Activated CD4-positive, alpha-beta T cell treated with anti-CD3 and anti-CD28 coated beads, Interleukin-2, amount 10 ng/mL, durations not matched to agents 7 days and 5 days (primary cell): ENCODE measurements around the gene PLEKHG4. TPM values are rescaled to one million over a fixed set of nuclear protein-coding genes. Genes with fewer than 3 reads are reported as not detected.
A peak's percentile ranks its signal among the peaks of the same experiment; 100 is the strongest.

Experiments
- CTCF ChIA-PET: fragments of 350-600 bp; sonication (Branson Sonifier 250); formaldehyde crosslinking; loops from one replicate; lab custom pipeline; 2021; ENCODE audit warnings: antibody characterized with exemption; lab: Charles Lee
- POLR2A ChIA-PET: fragments of 350-600 bp; sonication (Branson Sonifier 250); formaldehyde crosslinking; loops from one replicate; lab custom pipeline; 2021; ENCODE audit warnings: antibody characterized with exemption; lab: Charles Lee
- DNase-seq: peaks from one replicate; pipeline ENCODE4 v3.0.0-alpha.2; 2020
- H3K27ac Mint-ChIP-seq: one replicate; pipeline ENCODE4 v1.8.0; 2021; ENCODE audit warnings: mild to moderate bottlenecking, moderate library complexity, mixed read lengths
- H3K27me3 Mint-ChIP-seq: one replicate; pipeline ENCODE4 v1.8.0; 2021; ENCODE audit warnings: mixed read lengths
- H3K36me3 Mint-ChIP-seq: one replicate; pipeline ENCODE4 v1.8.0; 2021; ENCODE audit warnings: low read depth, mixed read lengths
- H3K4me1 Mint-ChIP-seq: one replicate; pipeline ENCODE4 v1.8.0; 2021; ENCODE audit warnings: mixed read lengths
- H3K4me3 Mint-ChIP-seq: one replicate; pipeline ENCODE4 v1.8.0; 2021; ENCODE audit warnings: mild to moderate bottlenecking, moderate library complexity, mixed read lengths
- H3K9me3 Mint-ChIP-seq: one replicate; pipeline ENCODE4 v1.8.0; 2021; ENCODE audit warnings: mixed read lengths
- total RNA-seq, 2 experiments: library from RNA; stranded (reverse); gene quantifications; one replicate each; pipeline ENCODE4 v1.2.3, GENCODE V29; 2021

Gene PLEKHG4
- total RNA-seq, 2 experiments from 2014 or later, result 15.7 TPM

DNA sequence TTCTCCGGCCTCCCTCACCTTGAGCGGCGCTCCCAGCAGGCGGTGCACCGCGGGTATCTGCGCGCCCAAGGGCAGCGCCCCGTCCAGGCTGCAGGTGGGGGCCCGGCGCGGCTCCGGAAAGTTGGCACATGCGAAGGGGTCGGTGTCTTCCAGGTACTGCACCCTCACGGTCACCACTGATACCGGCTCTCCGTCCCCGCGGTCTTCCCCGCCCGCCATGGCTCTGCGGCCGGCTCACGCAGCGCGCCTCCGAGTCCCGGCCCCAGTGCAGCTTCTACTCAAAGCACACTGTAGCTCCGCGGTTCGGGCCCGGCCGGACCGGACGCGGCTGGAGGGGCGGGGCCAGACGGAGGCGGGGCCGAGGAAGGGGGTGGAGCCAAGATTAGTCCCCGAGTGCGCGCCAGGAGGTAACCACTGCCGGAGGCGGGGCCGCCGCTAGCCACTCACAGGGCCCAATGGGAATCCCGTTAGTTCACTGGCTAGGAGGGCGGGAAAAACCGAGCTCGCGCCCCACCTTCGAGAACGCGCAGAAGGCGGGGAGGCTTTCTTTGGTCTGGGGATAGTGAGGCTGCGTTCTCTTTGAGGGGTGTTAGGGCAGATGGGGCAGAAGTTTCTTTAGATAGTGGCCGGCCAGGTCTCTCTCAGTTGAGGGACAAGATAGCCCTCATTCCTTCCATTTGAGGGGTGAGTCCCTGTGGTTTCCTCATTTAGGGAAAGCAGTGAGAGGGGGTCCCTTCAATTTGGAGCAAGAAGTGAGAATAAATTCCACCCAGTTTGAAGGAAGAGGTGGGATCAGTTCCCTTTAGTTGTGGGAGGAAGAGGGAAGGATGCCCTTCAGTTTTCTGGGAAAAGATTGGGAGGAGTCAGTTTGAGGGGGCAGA is 31.9 kb upstream of the PLEKHG4 start, which contains the start of gene FHOD1:
FHOD1 (minus strand) TSS at position 290 of the 881 bp plus-strand sequence; CDS start at position 219, 71 bp downstream.
- H3K4me3 Mint-ChIP-seq, result peak within 1 kb of the TSS; percentile 91
- peaks cover 45% of the 10 kb centered on the region for H3K4me1 Mint-ChIP-seq
- H3K27ac Mint-ChIP-seq, result peak within 1 kb of the TSS; percentile 87
- peak; percentile 98 for DNase-seq
- CTCF ChIA-PET, result interaction anchor here (1.0 to 4.6 kb wide), 9 partner anchors 9 to 92 kb away, joined by 3 to 24 read pairs (median 6); partner anchors contain the start of genes NOL3 and TMEM208
- no peaks in the 10 kb centered on the region for H3K36me3 Mint-ChIP-seq
- no peaks in the 10 kb centered on the region for H3K9me3 Mint-ChIP-seq
- peaks cover 24% of the 10 kb centered on the region for H3K27me3 Mint-ChIP-seq
- POLR2A ChIA-PET, result no interaction called here

DNA sequence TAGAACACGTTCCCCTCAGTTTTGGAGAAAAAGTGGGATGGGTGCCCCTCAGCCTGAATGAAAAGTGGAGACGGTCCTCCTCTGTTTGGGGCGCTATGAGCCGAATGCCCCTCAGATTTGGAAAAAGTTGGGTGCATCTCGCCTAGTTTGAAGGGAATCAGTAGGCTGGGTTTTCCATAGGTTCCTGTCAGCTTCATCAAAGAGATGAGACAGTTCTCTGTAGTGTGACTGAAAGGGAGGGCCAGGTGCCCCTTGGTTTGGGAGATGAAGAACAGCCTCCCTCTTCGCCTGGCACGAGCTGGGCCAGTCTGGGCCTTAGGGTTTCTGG is 31.3 kb upstream of the PLEKHG4 start:
- H3K27ac Mint-ChIP-seq, result peak overlapping the region; percentile 87
- no peaks in the 10 kb centered on the region for H3K36me3 Mint-ChIP-seq
- H3K27me3 Mint-ChIP-seq, result peaks cover 24% of the 10 kb centered on the region
- ChIA-PET CTCF (interaction anchor here (1.2 to 4.6 kb wide), 7 partner anchors 9 to 93 kb away, joined by 3 to 24 read pairs (median 8); partner anchors contain the start of gene TMEM208), POLR2A (no interaction called here)
- peaks cover 43% of the 10 kb centered on the region for H3K4me1 Mint-ChIP-seq
- no peak for DNase-seq
- H3K4me3 Mint-ChIP-seq, result peak overlapping the region; percentile 91
- H3K9me3 Mint-ChIP-seq, result no peaks in the 10 kb centered on the region

DNA sequence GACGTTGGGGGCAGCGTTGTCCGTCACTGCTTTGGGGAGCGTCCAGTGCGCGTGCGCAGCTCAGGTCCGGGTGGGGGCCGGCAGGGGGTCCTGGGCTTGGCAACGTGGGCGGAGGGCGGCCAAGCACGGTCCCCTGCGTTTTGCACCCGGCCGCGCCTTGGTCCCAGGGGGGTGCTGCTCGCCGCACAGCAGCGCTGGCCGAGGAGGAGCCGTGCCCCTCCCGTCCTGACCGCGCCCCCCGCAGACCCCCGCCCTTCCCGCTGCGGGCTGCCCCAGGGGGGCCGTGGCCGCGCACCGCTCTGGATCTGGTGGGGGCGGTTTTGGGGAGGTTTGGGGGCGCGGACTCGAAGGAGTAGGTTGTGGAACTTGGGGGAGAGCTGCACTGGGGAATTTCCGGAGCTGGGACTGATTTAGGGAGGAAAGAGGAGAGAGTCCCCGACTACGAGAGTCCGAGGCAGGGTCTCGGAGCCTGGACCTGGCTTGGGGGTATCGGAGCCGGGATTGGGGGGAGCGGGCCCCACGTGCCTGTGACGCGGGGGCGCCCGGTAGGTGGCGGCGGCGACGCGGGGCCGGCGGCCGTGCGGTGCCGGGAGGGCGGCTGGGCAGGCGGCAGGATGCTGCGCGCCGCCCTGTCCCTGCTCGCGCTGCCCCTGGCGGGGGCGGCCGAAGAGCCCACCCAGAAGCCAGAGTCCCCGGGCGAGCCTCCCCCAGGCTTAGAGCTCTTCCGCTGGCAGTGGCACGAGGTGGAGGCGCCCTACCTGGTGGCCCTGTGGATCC is 30.7 kb upstream of the PLEKHG4 start, which contains the start of gene SLC9A5:
SLC9A5 (plus strand) TSS at position 579 of the 777 bp plus-strand sequence; CDS start at position 615, 36 bp downstream.
- Mint-ChIP-seq H3K4me1 (peaks cover 39% of the 10 kb centered on the region), H3K27me3 (peaks cover 24% of the 10 kb centered on the region), H3K9me3 (no peaks in the 10 kb centered on the region), H3K4me3 (peak within 1 kb of the TSS; percentile 91), H3K36me3 (no peaks in the 10 kb centered on the region), H3K27ac (peak within 1 kb of the TSS; percentile 87)
- peak; percentile 22 for DNase-seq
- CTCF ChIA-PET, result interaction anchor here (0.9 to 4.6 kb wide), 8 partner anchors 10 to 230 kb away, joined by 3 to 24 read pairs (median 7); partner anchors contain the start of gene TMEM208
- POLR2A ChIA-PET, result no interaction called here

DNA sequence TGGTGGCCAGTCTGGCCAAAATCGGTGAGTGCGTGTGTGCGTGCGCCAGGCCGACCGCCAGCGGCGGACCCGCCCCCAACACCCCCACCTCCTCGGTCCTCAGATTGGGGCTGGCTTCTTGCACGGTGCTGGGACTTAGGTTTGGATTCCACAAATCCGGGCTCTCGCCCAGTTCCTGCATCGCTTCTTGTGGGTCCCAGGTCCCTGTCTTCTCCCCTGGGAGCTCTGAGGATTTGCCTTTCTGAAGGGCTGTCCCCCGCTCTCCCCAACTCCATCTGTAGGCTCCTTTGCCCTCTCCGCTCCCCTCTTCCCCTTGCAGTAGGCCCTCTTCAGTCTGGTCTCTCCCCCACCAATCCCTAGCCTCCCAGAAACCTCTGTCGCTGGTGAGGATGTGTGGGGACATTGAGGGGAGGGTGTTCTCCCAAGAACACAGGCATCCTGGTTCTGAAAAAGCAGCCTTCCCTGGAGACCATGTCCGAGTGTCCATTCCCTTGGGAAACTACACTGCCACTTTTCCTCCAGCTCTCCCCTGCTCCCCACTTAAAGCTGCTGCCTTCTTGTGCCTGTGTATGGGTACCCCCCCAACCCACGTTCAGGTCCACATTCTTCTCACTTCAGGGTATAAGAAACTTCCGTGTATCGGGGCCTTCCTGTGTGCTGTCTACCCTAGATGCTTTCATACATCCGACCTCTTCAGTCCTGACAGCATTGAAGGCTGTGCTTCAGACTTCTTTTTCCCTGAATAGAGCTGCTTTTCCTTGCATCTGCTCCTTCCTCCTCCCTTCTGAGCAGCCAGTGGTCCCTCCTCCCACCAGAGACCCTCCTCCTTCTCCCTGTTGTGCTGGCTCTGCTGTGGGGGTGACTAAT is 29.9 kb upstream of the PLEKHG4 start:
- no peak for DNase-seq

DNA sequence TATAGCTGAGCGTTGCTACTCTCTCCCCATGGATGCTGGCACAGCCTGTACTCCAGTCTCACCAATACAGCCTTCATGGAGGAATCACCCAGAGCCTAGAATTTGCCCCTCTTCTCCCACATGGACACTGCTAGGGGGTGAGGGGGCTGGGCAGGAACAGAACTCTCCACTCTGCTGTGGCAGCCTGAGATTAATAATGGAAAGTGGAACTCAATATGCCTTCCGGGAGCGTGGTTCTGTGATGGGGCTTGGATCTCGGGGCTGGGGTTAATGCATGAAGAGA is 29.3 kb upstream of the PLEKHG4 start:
- no peak overlapping the region for H3K27ac Mint-ChIP-seq
- no peaks in the 10 kb centered on the region for H3K36me3 Mint-ChIP-seq
- H3K9me3 Mint-ChIP-seq, result no peaks in the 10 kb centered on the region
- H3K4me1 Mint-ChIP-seq, result peaks cover 25% of the 10 kb centered on the region
- CTCF ChIA-PET, result interaction anchor here (0.7 to 4.6 kb wide), 2 partner anchors 11 to 86 kb away, joined by 3 to 20 read pairs; no protein-coding TSS in a partner anchor
- peaks cover 24% of the 10 kb centered on the region for H3K27me3 Mint-ChIP-seq
- no peak for DNase-seq
- POLR2A ChIA-PET, result no interaction called here
- no peak overlapping the region for H3K4me3 Mint-ChIP-seq

More for the DNA sequence above, 29.9 kb upstream of the PLEKHG4 start:
- Mint-ChIP-seq H3K4me3 (peak overlapping the region; percentile 63), H3K27me3 (peaks cover 24% of the 10 kb centered on the region), H3K27ac (peak overlapping the region; percentile 74), H3K9me3 (no peaks in the 10 kb centered on the region), H3K4me1 (peaks cover 31% of the 10 kb centered on the region), H3K36me3 (no peaks in the 10 kb centered on the region)
- ChIA-PET POLR2A (no interaction called here), CTCF (interaction anchor here (0.7 to 4.6 kb wide), 5 partner anchors 11 to 231 kb away, joined by 3 to 20 read pairs (median 3); no protein-coding TSS in a partner anchor)

DNA sequence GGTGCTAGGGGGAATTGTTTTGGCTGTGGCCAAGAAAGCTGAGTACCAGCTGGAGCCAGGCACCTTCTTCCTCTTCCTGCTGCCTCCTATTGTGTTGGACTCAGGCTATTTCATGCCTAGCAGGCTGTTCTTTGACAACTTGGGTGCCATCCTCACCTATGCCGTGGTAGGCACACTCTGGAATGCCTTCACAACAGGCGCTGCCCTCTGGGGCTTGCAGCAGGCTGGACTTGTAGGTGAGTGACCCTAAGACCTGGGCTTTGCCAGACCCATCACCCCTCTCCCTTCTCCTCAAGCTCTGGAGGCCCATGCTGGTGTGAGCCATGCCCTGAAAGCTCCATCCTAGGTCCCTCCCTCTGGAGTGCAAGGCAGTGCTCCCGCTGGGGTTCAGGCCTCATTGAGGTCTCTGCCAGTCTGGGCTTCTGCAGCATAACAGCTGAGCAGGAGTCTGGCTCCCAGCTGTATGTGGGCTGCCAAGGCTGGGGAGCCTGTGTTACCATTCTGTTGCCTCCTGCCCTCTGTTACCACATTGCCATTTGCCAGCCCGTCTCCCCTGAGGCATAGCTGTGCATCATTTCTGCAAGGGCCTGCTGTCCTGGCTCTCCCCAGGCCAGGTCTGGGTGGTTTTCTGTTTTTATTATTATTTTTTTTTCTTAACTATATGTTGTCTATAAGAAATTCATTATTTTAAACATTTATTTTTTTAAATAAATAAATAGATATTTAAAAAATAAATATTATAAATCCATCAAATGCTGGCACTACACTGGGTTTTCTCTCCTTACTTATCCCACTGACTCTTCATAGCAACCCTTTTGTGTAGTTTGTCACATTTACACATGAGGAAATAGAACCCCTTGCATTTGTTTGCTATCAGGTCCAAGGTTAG is 26.5 kb upstream of the PLEKHG4 start:
- H3K9me3 Mint-ChIP-seq, result no peaks in the 10 kb centered on the region
- POLR2A ChIA-PET, result no interaction called here
- H3K4me1 Mint-ChIP-seq, result peaks cover 15% of the 10 kb centered on the region
- DNase-seq, result no peak
- CTCF ChIA-PET, result interaction anchor here (0.6 kb wide), 2 partner anchors 270 to 463 kb away, joined by 3 read pairs; no protein-coding TSS in a partner anchor
- H3K36me3 Mint-ChIP-seq, result no peaks in the 10 kb centered on the region
- H3K27me3 Mint-ChIP-seq, result peaks cover 24% of the 10 kb centered on the region
- H3K27ac Mint-ChIP-seq, result no peak overlapping the region
- no peak overlapping the region for H3K4me3 Mint-ChIP-seq

DNA sequence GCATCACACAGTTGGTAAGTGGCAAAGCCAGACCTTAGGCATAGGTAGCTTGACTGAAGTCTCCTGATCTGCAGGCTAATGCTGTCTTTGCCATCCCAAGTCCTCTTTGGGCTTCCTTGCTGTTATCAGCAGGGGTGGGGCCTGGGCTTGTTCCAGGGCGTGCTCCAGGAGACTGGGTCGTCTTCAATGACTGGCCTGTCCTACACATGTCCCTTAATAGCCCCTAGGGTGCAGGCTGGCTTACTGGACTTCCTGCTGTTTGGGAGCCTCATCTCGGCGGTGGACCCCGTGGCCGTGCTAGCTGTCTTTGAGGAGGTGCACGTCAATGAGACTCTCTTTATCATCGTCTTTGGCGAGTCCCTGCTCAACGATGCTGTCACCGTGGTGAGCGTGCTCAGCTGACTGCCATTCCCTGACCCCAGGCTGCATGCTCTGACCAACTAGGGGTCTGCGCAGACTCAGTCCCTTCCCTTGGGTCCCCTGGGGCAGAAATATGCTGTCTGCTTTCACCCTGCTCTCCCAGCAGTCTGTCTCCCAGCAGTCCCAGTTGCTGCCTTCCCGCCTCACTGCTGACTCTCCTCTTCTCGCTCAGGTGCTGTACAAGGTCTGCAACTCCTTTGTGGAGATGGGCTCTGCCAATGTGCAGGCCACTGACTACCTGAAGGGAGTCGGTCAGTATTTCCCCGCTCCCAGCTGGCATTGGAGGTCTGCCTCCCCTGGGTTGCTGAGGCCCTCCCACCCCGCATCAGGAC is 24.4 kb upstream of the PLEKHG4 start:
- Mint-ChIP-seq H3K27ac (no peak overlapping the region), H3K4me3 (no peak overlapping the region), H3K9me3 (no peaks in the 10 kb centered on the region), H3K36me3 (no peaks in the 10 kb centered on the region), H3K4me1 (no peaks in the 10 kb centered on the region), H3K27me3 (peaks cover 11% of the 10 kb centered on the region)
- POLR2A ChIA-PET, result no interaction called here
- DNase-seq, result no peak
- CTCF ChIA-PET, result interaction anchor here (0.9 kb wide), 1 partner anchor 11 kb away, joined by 3 read pairs; no protein-coding TSS in a partner anchor

DNA sequence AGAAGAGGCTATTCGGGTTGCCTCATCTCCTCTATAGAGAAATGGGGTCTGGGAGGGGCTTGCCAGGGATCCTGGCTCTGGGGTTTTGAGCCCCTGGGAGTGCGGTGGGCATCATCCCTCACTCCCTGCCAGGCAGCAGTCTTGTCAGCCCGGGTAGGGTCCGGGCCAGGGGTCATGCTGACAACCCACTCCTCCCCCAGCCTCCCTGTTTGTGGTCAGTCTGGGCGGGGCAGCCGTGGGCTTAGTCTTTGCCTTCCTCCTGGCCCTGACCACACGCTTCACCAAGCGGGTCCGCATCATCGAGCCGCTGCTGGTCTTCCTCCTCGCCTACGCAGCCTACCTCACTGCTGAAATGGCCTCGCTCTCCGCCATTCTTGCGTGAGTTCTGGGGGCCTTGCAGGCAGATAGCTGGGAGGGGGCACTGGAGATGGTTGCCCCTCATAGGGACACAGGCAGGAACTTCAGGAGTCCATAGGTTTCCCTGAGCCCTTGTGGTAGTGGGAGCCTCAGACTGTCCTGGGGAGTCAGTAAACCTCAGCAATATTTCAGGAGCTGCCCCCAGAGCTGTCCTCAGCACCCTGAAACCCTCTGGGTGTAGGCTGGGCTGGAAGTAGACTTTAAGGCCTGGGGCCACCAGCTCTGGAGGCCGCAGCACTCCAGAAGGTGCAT is 23.6 kb upstream of the PLEKHG4 start:
- Mint-ChIP-seq H3K4me1 (no peaks in the 10 kb centered on the region), H3K27ac (no peak overlapping the region), H3K9me3 (no peaks in the 10 kb centered on the region), H3K27me3 (peaks cover 4% of the 10 kb centered on the region), H3K4me3 (no peak overlapping the region), H3K36me3 (no peaks in the 10 kb centered on the region)
- no peak for DNase-seq
- ChIA-PET CTCF (interaction anchor here (0.6 to 0.8 kb wide), 2 partner anchors 34 to 246 kb away, joined by 3 read pairs; no protein-coding TSS in a partner anchor), POLR2A (no interaction called here)

DNA sequence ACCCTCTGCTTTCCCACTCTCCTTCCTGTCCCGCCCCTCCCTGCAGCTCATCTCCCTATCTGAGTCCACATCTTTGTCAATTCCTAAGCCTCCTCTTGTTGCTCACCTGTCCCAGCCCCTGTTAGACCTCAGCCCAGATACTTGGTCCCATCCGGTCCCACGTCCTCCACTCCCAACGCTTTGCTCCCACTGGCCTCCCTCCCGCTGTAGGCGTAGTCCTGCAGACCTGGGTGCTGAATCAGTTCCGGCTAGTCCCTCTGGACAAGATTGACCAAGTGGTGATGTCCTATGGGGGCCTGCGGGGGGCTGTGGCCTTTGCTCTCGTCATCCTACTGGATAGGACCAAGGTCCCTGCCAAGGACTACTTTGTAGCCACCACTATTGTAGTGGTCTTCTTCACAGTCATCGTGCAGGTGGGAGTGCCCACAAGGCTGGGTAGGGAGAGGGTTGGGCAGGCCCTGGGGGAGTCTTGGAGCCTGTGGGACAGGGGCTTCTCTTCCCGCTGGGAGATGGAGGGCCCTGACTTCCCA is 22.6 kb upstream of the PLEKHG4 start:
- H3K27me3 Mint-ChIP-seq, result peaks cover 2% of the 10 kb centered on the region
- ChIA-PET CTCF (interaction anchor here (0.8 kb wide), 1 partner anchor 35 kb away, joined by 3 read pairs; no protein-coding TSS in a partner anchor), POLR2A (no interaction called here)
- no peaks in the 10 kb centered on the region for H3K36me3 Mint-ChIP-seq
- no peaks in the 10 kb centered on the region for H3K9me3 Mint-ChIP-seq
- no peak overlapping the region for H3K4me3 Mint-ChIP-seq
- DNase-seq, result no peak
- no peak overlapping the region for H3K27ac Mint-ChIP-seq
- H3K4me1 Mint-ChIP-seq, result no peaks in the 10 kb centered on the region

DNA sequence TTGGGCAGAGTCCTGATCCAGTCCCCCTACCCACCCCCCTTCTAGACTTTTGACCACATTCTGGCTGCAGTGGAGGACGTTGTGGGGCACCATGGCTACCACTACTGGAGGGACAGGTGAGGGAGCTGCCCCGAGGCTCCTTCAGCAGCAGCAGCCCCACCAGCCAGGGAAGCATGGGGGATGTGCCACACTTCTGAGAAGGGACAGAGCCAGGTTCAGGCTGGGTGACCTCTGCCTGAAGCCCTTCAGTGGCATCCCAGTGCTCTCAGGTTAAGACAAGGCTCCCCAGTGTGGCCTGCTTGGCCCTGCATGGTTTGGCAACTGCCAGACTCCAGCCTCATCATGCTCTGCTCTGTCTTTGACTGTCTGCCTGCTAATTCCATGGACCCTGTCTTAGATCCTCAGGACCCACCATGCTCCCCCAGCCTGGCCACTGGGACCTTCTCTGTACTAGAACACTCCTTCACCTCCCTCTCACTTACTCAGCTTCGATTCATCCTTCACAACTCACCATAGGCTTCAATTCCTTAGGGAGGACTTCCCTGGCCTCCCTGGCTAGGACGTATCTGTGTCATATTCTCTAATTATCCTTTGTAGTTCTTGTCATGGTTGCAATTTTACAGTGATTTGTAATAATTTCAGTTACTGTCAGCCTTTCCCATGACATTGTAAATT is 21.7 kb upstream of the PLEKHG4 start:
- no peaks in the 10 kb centered on the region for H3K9me3 Mint-ChIP-seq
- no peak overlapping the region for H3K27ac Mint-ChIP-seq
- no peak for DNase-seq
- no peaks in the 10 kb centered on the region for H3K36me3 Mint-ChIP-seq
- no peak overlapping the region for H3K4me3 Mint-ChIP-seq
- ChIA-PET CTCF (interaction anchor here (3.3 kb wide), 1 partner anchor 21 kb away, joined by 10 read pairs; no protein-coding TSS in a partner anchor), POLR2A (no interaction called here)
- H3K27me3 Mint-ChIP-seq, result peaks cover 2% of the 10 kb centered on the region
- H3K4me1 Mint-ChIP-seq, result no peaks in the 10 kb centered on the region
